HEK293 (cell line): Measurements from ENCODE around the gene SNRPA1.

Experiments
- CTCF ChIA-PET: fragments of 350-600 bp; formaldehyde crosslinking; extraction: SDS; loops from one replicate; lab custom pipeline; 2021; ENCODE audit warnings: antibody characterized with exemption; lab: Yijun Ruan, JAX
- POLR2A ChIA-PET: fragments of 300-600 bp; formaldehyde crosslinking; extraction: SDS; loops from one replicate; lab custom pipeline; 2020; ENCODE audit warnings: antibody characterized with exemption, inconsistent platforms; lab: Yijun Ruan, JAX
- H3K27ac ChIP-seq: fragments of 200-500 bp; sonication (Bioruptor generic); 2 replicates; pipeline ENCODE4 v1.5.1; 2014; ENCODE audit warnings: low read depth, low read length, control low read depth, inconsistent platforms; ENCODE audit errors: extremely low read depth
- H3K36me3 ChIP-seq, 2 experiments: fragments of 200-500 bp in 1 of 2; sonication (Bioruptor generic) in 1 of 2; 1 replicate in 1 of 2; 2 replicates in 1 of 2; pipeline ENCODE4 v1.5.1; 2014 to 2017; ENCODE audit warnings: inconsistent platforms in 2 of 2, low read length in 2 of 2; ENCODE audit not compliant: control insufficient read depth in 2 of 2, insufficient read depth in 1 of 2
- H3K4me1 ChIP-seq: fragments of 200-500 bp; sonication (Bioruptor generic); 2 replicates; pipeline ENCODE4 v1.5.1; 2014; ENCODE audit warnings: mild to moderate bottlenecking, low read length, inconsistent platforms; ENCODE audit not compliant: control insufficient read depth, insufficient read depth
- H3K4me3 ChIP-seq: 2 replicates; pipeline ENCODE4 v1.5.1; 2011; ENCODE audit warnings: low read depth, mild to moderate bottlenecking, control low read depth, low read length, moderate library complexity
- H3K9me3 ChIP-seq: fragments of 200-500 bp; sonication (Bioruptor generic); 2 replicates; pipeline ENCODE4 v1.5.1; 2014; ENCODE audit warnings: low read depth, low read length, inconsistent platforms; ENCODE audit not compliant: control insufficient read depth, insufficient read depth
- IKZF3 ChIP-seq: fragments of 450-650 bp; IDR thresholded peaks from 2 replicates; pipeline ENCODE4 v1.5.0; 2018; ENCODE audit warnings: missing biosample characterization, mild to moderate bottlenecking, missing genetic modification characterization, moderate library complexity
- KLF10 ChIP-seq: fragments of 450-650 bp; IDR thresholded peaks from 2 replicates; pipeline ENCODE4 v1.5.1; 2018; ENCODE audit warnings: missing biosample characterization, mild to moderate bottlenecking, missing genetic modification characterization
- KLF7 ChIP-seq: fragments of 450-650 bp; formaldehyde crosslinking; IDR thresholded peaks from 2 replicates; pipeline ENCODE4 v1.5.1; 2016; ENCODE audit warnings: missing biosample characterization, missing genetic modification characterization, borderline replicate concordance
- SP2 ChIP-seq: fragments of 450-650 bp; formaldehyde crosslinking; IDR thresholded peaks from 2 replicates; pipeline ENCODE4 v1.5.1; 2016; ENCODE audit warnings: missing biosample characterization, missing genetic modification characterization
- ZBTB48 ChIP-seq: fragments of 450-650 bp; formaldehyde crosslinking; IDR thresholded peaks from 2 replicates; pipeline ENCODE4 v1.5.1; 2016; ENCODE audit warnings: missing biosample characterization, missing genetic modification characterization
- ZNF133 ChIP-seq: fragments of 450-650 bp; formaldehyde crosslinking; IDR thresholded peaks from 2 replicates; pipeline ENCODE4 v1.5.1; 2016; ENCODE audit warnings: missing biosample characterization, missing genetic modification characterization
- ZNF138 ChIP-seq: fragments of 450-650 bp; formaldehyde crosslinking; IDR thresholded peaks from 2 replicates; pipeline ENCODE4 v1.5.1; 2016; ENCODE audit warnings: missing biosample characterization, missing genetic modification characterization, borderline replicate concordance
- ZNF19 ChIP-seq: fragments of 450-650 bp; formaldehyde crosslinking; IDR thresholded peaks from 2 replicates; pipeline ENCODE4; 2016; ENCODE audit warnings: missing biosample characterization, missing genetic modification characterization, low read depth
- ZNF600 ChIP-seq: fragments of 450-650 bp; formaldehyde crosslinking; IDR thresholded peaks from 2 replicates; pipeline ENCODE4 v1.5.1; 2016; ENCODE audit warnings: missing biosample characterization, missing genetic modification characterization
- ZNF629 ChIP-seq: fragments of 450-650 bp; formaldehyde crosslinking; IDR thresholded peaks from 2 replicates; pipeline ENCODE4 v1.5.1; 2017; ENCODE audit warnings: missing biosample characterization, missing genetic modification characterization
- ZNF654 ChIP-seq: fragments of 450-650 bp; formaldehyde crosslinking; IDR thresholded peaks from 2 replicates; pipeline ENCODE4 v1.5.1; 2016; ENCODE audit warnings: low read depth, missing biosample characterization, missing genetic modification characterization
- ZNF701 ChIP-seq: fragments of 450-650 bp; formaldehyde crosslinking; IDR thresholded peaks from 2 replicates; pipeline ENCODE4 v1.5.1; 2016; ENCODE audit warnings: missing biosample characterization, missing genetic modification characterization
- ZNF707 ChIP-seq: fragments of 450-650 bp; formaldehyde crosslinking; IDR thresholded peaks from 2 replicates; pipeline ENCODE4 v1.5.1; 2016; ENCODE audit warnings: missing biosample characterization, missing genetic modification characterization
- ZNF776 ChIP-seq: fragments of 450-650 bp; formaldehyde crosslinking; IDR thresholded peaks from 2 replicates; pipeline ENCODE4 v1.5.0; 2017; ENCODE audit warnings: missing biosample characterization, missing genetic modification characterization, borderline replicate concordance
- TF ChIP-seq, protein P1 (sequence below): fragments of 450-650 bp; formaldehyde crosslinking; IDR thresholded peaks from 2 replicates; pipeline ENCODE4 v1.5.1; 2016; ENCODE audit warnings: missing biosample characterization, missing genetic modification characterization
- TF ChIP-seq, protein P2 (sequence below): fragments of 450-650 bp; formaldehyde crosslinking; IDR thresholded peaks from 2 replicates; pipeline ENCODE4 v1.5.0; 2017; ENCODE audit warnings: missing biosample characterization, missing genetic modification characterization, borderline replicate concordance
- TF ChIP-seq, protein P3 (sequence below): fragments of 450-650 bp; formaldehyde crosslinking; IDR thresholded peaks from 2 replicates; pipeline ENCODE4 v1.5.1; 2016; ENCODE audit warnings: missing biosample characterization, missing genetic modification characterization
- TF ChIP-seq, protein P4 (sequence below): fragments of 450-650 bp; formaldehyde crosslinking; IDR thresholded peaks from 2 replicates; pipeline ENCODE4 v1.5.1; 2016; ENCODE audit warnings: missing biosample characterization, missing genetic modification characterization
- TF ChIP-seq, protein P5 (sequence below): fragments of 450-650 bp; formaldehyde crosslinking; optimal IDR thresholded peaks from 2 replicates; pipeline ENCODE3; 2016; ENCODE audit warnings: missing biosample characterization, mild to moderate bottlenecking, missing genetic modification characterization
- TF ChIP-seq, protein P6 (sequence below): fragments of 450-650 bp; formaldehyde crosslinking; IDR thresholded peaks from 2 replicates; pipeline ENCODE4 v1.5.1; 2016; ENCODE audit warnings: missing biosample characterization, missing genetic modification characterization

The SNRPA1 gene

DNA sequence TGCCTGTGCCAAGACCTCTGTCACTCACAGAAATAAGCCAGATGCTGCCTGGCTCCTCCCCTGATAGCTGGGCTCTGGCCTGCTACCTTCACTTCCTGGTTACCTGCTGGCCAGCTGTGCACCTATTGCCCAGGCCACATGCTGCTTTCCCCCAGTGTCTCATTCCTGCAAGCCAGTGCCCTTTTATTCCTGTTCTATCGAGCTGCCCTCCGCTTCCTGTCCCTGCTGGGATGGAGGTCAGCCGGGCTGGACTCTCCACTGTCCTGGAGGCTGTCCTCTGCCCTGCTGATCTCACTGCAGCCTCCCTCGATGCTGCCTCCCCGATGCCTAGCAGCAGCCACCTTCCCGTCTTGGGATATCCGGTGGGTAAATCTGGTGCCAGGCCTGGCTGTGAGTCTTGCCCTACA is 37.0 kb upstream of the SNRPA1 start:
- TF ChIP-seq ZNF133 (tag by site-specific recombination) (no peak), SP2 (tag by site-specific recombination) (no peak), ZBTB48 (tag by site-specific recombination) (no peak), IKZF3 (no peak), ZNF701 (tag by site-specific recombination) (no peak), ZNF654 (tag by site-specific recombination) (no peak), ZNF629 (tag by site-specific recombination) (no peak)
- TF ChIP-seq, protein P1, sequence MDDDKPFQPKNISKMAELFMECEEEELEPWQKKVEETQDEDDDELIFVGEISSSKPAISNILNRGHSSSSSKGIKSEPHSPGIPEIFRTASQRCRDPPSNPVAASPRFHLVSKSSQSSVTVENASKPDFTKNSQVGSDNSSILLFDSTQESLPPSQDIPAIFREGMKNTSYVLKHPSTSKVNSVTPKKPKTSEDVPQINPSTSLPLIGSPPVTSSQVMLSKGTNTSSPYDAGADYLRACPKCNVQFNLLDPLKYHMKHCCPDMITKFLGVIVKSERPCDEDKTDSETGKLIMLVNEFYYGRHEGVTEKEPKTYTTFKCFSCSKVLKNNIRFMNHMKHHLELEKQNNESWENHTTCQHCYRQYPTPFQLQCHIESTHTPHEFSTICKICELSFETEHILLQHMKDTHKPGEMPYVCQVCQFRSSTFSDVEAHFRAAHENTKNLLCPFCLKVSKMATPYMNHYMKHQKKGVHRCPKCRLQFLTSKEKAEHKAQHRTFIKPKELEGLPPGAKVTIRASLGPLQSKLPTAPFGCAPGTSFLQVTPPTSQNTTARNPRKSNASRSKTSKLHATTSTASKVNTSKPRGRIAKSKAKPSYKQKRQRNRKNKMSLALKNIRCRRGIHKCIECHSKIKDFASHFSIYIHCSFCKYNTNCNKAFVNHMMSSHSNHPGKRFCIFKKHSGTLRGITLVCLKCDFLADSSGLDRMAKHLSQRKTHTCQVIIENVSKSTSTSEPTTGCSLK, result no peak

DNA sequence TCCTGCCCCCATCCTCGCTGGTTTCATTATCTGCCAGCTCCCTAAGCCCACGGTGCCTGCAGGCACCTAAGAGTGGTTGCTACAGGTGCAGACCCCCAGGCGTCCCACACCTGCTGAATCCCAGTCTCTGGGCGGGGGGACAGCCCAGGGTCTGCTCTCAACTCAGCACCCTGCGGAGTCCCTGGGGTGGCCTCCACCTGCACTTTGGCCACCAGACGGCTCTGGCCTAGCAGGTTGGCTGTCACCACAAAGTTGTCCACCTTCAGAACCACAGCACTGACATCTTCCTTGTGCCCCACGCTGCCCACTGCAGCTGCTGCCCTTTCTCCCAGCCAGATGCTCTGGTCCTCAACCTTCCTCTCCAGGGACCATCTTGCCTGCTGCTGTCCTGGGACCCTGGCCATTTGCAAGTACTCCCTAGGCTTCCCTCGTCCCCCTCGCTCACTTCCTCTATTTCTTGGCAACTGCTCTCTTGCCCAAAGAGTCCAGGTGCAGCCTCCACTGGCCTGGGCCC is 34.9 kb upstream of the SNRPA1 start:
- no peaks in the 10 kb centered on the region for H3K9me3 ChIP-seq
- H3K27ac ChIP-seq, result no peak overlapping the region
- H3K36me3 ChIP-seq, result peaks cover 0 to 50% of the 10 kb centered on the region in 2 experiments; a peak in 1 of 3 replicates
- no peak overlapping the region for H3K4me3 ChIP-seq
- ChIA-PET POLR2A (no interaction called here), CTCF (no interaction called here)
- H3K4me1 ChIP-seq, result no peaks in the 10 kb centered on the region
- TF ChIP-seq, protein P2, sequence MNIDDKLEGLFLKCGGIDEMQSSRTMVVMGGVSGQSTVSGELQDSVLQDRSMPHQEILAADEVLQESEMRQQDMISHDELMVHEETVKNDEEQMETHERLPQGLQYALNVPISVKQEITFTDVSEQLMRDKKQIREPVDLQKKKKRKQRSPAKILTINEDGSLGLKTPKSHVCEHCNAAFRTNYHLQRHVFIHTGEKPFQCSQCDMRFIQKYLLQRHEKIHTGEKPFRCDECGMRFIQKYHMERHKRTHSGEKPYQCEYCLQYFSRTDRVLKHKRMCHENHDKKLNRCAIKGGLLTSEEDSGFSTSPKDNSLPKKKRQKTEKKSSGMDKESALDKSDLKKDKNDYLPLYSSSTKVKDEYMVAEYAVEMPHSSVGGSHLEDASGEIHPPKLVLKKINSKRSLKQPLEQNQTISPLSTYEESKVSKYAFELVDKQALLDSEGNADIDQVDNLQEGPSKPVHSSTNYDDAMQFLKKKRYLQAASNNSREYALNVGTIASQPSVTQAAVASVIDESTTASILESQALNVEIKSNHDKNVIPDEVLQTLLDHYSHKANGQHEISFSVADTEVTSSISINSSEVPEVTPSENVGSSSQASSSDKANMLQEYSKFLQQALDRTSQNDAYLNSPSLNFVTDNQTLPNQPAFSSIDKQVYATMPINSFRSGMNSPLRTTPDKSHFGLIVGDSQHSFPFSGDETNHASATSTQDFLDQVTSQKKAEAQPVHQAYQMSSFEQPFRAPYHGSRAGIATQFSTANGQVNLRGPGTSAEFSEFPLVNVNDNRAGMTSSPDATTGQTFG (tag by site-specific recombination), result no peak
- TF ChIP-seq, protein P3, sequence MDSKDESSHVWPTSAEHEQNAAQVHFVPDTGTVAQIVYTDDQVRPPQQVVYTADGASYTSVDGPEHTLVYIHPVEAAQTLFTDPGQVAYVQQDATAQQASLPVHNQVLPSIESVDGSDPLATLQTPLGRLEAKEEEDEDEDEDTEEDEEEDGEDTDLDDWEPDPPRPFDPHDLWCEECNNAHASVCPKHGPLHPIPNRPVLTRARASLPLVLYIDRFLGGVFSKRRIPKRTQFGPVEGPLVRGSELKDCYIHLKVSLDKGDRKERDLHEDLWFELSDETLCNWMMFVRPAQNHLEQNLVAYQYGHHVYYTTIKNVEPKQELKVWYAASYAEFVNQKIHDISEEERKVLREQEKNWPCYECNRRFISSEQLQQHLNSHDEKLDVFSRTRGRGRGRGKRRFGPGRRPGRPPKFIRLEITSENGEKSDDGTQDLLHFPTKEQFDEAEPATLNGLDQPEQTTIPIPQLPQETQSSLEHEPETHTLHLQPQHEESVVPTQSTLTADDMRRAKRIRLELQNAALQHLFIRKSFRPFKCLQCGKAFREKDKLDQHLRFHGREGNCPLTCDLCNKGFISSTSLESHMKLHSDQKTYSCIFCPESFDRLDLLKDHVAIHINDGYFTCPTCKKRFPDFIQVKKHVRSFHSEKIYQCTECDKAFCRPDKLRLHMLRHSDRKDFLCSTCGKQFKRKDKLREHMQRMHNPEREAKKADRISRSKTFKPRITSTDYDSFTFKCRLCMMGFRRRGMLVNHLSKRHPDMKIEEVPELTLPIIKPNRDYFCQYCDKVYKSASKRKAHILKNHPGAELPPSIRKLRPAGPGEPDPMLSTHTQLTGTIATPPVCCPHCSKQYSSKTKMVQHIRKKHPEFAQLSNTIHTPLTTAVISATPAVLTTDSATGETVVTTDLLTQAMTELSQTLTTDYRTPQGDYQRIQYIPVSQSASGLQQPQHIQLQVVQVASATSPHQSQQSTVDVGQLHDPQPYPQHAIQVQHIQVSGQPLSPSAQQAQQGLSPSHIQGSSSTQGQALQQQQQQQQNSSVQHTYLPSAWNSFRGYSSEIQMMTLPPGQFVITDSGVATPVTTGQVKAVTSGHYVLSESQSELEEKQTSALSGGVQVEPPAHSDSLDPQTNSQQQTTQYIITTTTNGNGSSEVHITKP (tag by site-specific recombination), result no peak
- TF ChIP-seq, protein P4, sequence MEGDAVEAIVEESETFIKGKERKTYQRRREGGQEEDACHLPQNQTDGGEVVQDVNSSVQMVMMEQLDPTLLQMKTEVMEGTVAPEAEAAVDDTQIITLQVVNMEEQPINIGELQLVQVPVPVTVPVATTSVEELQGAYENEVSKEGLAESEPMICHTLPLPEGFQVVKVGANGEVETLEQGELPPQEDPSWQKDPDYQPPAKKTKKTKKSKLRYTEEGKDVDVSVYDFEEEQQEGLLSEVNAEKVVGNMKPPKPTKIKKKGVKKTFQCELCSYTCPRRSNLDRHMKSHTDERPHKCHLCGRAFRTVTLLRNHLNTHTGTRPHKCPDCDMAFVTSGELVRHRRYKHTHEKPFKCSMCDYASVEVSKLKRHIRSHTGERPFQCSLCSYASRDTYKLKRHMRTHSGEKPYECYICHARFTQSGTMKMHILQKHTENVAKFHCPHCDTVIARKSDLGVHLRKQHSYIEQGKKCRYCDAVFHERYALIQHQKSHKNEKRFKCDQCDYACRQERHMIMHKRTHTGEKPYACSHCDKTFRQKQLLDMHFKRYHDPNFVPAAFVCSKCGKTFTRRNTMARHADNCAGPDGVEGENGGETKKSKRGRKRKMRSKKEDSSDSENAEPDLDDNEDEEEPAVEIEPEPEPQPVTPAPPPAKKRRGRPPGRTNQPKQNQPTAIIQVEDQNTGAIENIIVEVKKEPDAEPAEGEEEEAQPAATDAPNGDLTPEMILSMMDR (tag by site-specific recombination), result no peak
- no peak for TF ChIP-seq KLF10 (tag by site-specific recombination)
- TF ChIP-seq, protein P5, sequence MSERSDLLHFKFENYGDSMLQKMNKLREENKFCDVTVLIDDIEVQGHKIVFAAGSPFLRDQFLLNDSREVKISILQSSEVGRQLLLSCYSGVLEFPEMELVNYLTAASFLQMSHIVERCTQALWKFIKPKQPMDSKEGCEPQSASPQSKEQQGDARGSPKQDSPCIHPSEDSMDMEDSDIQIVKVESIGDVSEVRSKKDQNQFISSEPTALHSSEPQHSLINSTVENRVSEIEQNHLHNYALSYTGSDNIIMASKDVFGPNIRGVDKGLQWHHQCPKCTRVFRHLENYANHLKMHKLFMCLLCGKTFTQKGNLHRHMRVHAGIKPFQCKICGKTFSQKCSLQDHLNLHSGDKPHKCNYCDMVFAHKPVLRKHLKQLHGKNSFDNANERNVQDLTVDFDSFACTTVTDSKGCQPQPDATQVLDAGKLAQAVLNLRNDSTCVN (tag by site-specific recombination), result no peak
- no peak for TF ChIP-seq ZNF707 (tag by site-specific recombination)
- no peak for TF ChIP-seq ZNF19 (tag by site-specific recombination)
- TF ChIP-seq ZNF138, result no peak
- no peak for TF ChIP-seq KLF7 (tag by site-specific recombination)
- no peak for TF ChIP-seq ZNF776 (tag by site-specific recombination)
- no peak for TF ChIP-seq ZNF600 (tag by site-specific recombination)
- TF ChIP-seq, protein P6, sequence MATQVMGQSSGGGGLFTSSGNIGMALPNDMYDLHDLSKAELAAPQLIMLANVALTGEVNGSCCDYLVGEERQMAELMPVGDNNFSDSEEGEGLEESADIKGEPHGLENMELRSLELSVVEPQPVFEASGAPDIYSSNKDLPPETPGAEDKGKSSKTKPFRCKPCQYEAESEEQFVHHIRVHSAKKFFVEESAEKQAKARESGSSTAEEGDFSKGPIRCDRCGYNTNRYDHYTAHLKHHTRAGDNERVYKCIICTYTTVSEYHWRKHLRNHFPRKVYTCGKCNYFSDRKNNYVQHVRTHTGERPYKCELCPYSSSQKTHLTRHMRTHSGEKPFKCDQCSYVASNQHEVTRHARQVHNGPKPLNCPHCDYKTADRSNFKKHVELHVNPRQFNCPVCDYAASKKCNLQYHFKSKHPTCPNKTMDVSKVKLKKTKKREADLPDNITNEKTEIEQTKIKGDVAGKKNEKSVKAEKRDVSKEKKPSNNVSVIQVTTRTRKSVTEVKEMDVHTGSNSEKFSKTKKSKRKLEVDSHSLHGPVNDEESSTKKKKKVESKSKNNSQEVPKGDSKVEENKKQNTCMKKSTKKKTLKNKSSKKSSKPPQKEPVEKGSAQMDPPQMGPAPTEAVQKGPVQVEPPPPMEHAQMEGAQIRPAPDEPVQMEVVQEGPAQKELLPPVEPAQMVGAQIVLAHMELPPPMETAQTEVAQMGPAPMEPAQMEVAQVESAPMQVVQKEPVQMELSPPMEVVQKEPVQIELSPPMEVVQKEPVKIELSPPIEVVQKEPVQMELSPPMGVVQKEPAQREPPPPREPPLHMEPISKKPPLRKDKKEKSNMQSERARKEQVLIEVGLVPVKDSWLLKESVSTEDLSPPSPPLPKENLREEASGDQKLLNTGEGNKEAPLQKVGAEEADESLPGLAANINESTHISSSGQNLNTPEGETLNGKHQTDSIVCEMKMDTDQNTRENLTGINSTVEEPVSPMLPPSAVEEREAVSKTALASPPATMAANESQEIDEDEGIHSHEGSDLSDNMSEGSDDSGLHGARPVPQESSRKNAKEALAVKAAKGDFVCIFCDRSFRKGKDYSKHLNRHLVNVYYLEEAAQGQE, result no peak

More for the DNA sequence above, 37.0 kb upstream of the SNRPA1 start:
- ChIA-PET POLR2A (no interaction called here), CTCF (interaction anchor here (0.6 to 2.6 kb wide), 2 partner anchors 245 to 309 kb away, joined by 3 to 13 read pairs; no protein-coding TSS in a partner anchor)
- Histone ChIP-seq H3K9me3 (no peaks in the 10 kb centered on the region), H3K4me1 (no peaks in the 10 kb centered on the region), H3K4me3 (no peak overlapping the region), H3K36me3 (peaks cover 0 to 31% of the 10 kb centered on the region in 2 experiments; a peak in 1 of 3 replicates), H3K27ac (no peak overlapping the region)
